ENCODE measurements around the gene SCAPER.
"Not testable (repeated sequence)": the region's sequence is repeated elsewhere in the genome, so short reads cannot be mapped to it uniquely, and the experiment has no call there.

SCAPER gene

DNA sequence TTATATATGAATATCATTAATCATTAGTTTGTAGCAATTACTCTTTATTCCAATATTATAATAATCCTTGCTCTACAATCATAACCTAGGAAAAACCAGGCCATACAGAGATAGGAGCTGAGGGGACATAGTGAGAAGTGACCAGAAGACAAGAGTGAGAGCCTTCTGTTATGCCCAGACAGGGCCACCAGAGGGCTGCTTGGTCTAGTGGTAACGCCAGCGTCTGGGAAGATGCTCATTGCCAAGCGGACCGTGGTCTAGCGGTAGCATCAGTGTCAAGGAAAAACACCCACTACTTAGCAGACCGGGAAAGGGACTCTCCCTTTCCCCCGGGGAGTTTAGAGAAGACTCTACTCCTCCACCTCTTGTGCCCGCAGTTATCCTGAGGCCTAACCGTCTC is 172.8 kb downstream of the SCAPER start:
- not testable (repeated sequence) for H3K18ac ChIP-seq (ENCODE audit: low read length); H4K91ac ChIP-seq (ENCODE audit: low read depth, low read length, poor library complexity); H2BK12ac ChIP-seq (ENCODE audit: low read length); H2AFZ ChIP-seq (ENCODE audit: low read length); H3K79me1 ChIP-seq (ENCODE audit: low read depth, low read length); H2AK5ac ChIP-seq (ENCODE audit: low read depth, low read length); H3K4me2 ChIP-seq (ENCODE audit: insufficient read depth, low read length, poor library complexity, severe bottlenecking); H2BK120ac ChIP-seq (ENCODE audit: low read depth, low read length); H3K27me3 ChIP-seq (ENCODE audit: control insufficient read depth in 3 of 3, insufficient read depth in 3 of 3, low read depth in 1 of 3, low read length in 3 of 3); H3K9ac ChIP-seq (ENCODE audit: low read depth, low read length, poor library complexity); DNase-seq (ENCODE audit: low spot score); H2BK5ac ChIP-seq (ENCODE audit: low read length); H2BK15ac ChIP-seq (ENCODE audit: low read length); H3K14ac ChIP-seq (ENCODE audit: low read length); H4K8ac ChIP-seq (ENCODE audit: low read depth, low read length); H3K9me3 ChIP-seq (replicated peaks in 1 of 2; ENCODE audit: control insufficient read depth in 2 of 2, insufficient read depth in 1 of 2, low read depth in 1 of 2, low read length in 2 of 2); H3K4me1 ChIP-seq (ENCODE audit: control insufficient read depth in 2 of 2, insufficient read depth in 1 of 2, low read depth in 1 of 2, low read length in 2 of 2); H3K27ac ChIP-seq (replicated peaks; ENCODE audit: low read length); H3K23ac ChIP-seq (ENCODE audit: low read depth, low read length, poor library complexity); H3K4ac ChIP-seq (ENCODE audit: low read length); H3K4me3 ChIP-seq (ENCODE audit: low read length in 2 of 2)
- no CpG with 5 or more reads among the region's 9 CpGs for WGBS, 2 donors (ENCODE audit: extremely low coverage in 2 of 2, insufficient read length in 2 of 2, insufficient replicate concordance in 1 of 2)
- H3K36me3 ChIP-seq (replicated peaks in 1 of 2; ENCODE audit: control insufficient read depth in 2 of 2, insufficient read depth in 2 of 2, low read length in 2 of 2), result peaks cover 2 to 14% of the 10 kb centered on the region in 2 donors

DNA sequence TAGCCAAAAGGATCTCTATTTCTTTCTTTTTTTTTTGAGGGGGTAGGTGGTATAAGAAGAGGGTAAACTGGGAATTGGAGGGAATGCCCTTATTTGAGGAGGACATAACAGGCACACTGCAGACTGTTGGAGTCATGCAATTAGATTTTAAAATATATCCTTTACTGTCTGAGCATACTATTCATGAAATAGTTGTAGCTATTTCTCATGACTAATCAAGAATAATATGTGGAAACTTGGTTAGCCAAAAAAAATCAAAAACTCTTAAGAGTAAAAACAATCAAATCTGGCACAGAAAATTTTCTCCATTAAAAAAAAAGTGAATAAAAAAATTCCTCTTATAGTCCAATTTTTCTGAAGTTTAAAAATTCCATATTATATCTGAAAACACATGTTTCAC is 174.9 kb downstream of the SCAPER start:
- H3K18ac ChIP-seq (ENCODE audit: low read length), result no peak overlapping the region

DNA sequence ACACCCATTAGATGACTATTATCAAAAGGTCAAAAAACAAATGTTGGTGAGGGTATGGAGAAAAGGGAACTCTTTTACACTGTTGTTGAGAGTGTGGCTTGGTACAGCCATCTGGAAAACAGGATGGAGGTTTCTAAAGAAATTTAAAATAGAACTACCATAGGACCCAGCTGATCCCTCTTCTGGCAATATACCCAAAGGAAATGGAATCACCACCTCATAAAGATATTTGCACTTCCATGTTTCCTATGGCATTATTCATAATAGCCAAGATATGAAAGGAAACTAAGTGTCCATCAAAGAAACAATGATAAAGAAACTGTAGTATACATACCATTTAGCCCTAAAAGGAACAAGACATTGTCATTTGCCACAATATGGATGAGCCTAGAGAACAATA is 186.3 kb downstream of the SCAPER start:
- Histone ChIP-seq H2BK120ac (ENCODE audit: low read depth, low read length) (no peak overlapping the region), H3K9ac (ENCODE audit: low read depth, low read length, poor library complexity) (no peak overlapping the region), H3K23ac (ENCODE audit: low read depth, low read length, poor library complexity) (no peak overlapping the region), H3K4me3 (ENCODE audit: low read length in 2 of 2) (no peak overlapping the region), H2BK15ac (ENCODE audit: low read length) (no peak overlapping the region), H4K91ac (ENCODE audit: low read depth, low read length, poor library complexity) (no peak overlapping the region), H3K4ac (ENCODE audit: low read length) (no peak overlapping the region), H2AFZ (ENCODE audit: low read length) (no peak overlapping the region), H3K79me1 (ENCODE audit: low read depth, low read length) (no peaks in the 10 kb centered on the region), H3K27me3 (ENCODE audit: control insufficient read depth in 3 of 3, insufficient read depth in 3 of 3, low read depth in 1 of 3, low read length in 3 of 3) (no peaks in the 10 kb centered on the region), H3K27ac (replicated peaks; ENCODE audit: low read length) (no peak overlapping the region), H3K14ac (ENCODE audit: low read length) (no peak overlapping the region), H3K4me1 (ENCODE audit: control insufficient read depth in 2 of 2, insufficient read depth in 1 of 2, low read depth in 1 of 2, low read length in 2 of 2) (no peaks in the 10 kb centered on the region), H3K4me2 (ENCODE audit: insufficient read depth, low read length, poor library complexity, severe bottlenecking) (no peak overlapping the region), H4K8ac (ENCODE audit: low read depth, low read length) (no peak overlapping the region), H2BK5ac (ENCODE audit: low read length) (no peak overlapping the region), H2BK12ac (ENCODE audit: low read length) (no peak overlapping the region), H3K18ac (ENCODE audit: low read length) (no peak overlapping the region), H3K9me3 (replicated peaks in 1 of 2; ENCODE audit: control insufficient read depth in 2 of 2, insufficient read depth in 1 of 2, low read depth in 1 of 2, low read length in 2 of 2) (no peaks in the 10 kb centered on the region), H3K36me3 (replicated peaks in 1 of 2; ENCODE audit: control insufficient read depth in 2 of 2, insufficient read depth in 2 of 2, low read length in 2 of 2) (no peaks in the 10 kb centered on the region), H2AK5ac (ENCODE audit: low read depth, low read length) (no peak overlapping the region)
- DNase-seq (ENCODE audit: low spot score), result no peak

More for the DNA sequence above, 174.9 kb downstream of the SCAPER start:
- DNase-seq (ENCODE audit: low spot score), result no peak
- no peaks in the 10 kb centered on the region for H3K79me1 ChIP-seq (ENCODE audit: low read depth, low read length)
- no peak overlapping the region for H3K9ac ChIP-seq (ENCODE audit: low read depth, low read length, poor library complexity)
- no peaks in the 10 kb centered on the region for H3K27me3 ChIP-seq (ENCODE audit: control insufficient read depth in 3 of 3, insufficient read depth in 3 of 3, low read depth in 1 of 3, low read length in 3 of 3)
- H3K4ac ChIP-seq (ENCODE audit: low read length), result no peak overlapping the region
- no peak overlapping the region for H2BK120ac ChIP-seq (ENCODE audit: low read depth, low read length)
- no peak overlapping the region for H3K14ac ChIP-seq (ENCODE audit: low read length)
- H3K4me1 ChIP-seq (ENCODE audit: control insufficient read depth in 2 of 2, insufficient read depth in 1 of 2, low read depth in 1 of 2, low read length in 2 of 2), result no peaks in the 10 kb centered on the region
- H2AFZ ChIP-seq (ENCODE audit: low read length), result no peak overlapping the region
- H4K91ac ChIP-seq (ENCODE audit: low read depth, low read length, poor library complexity), result no peak overlapping the region
- no peak overlapping the region for H2BK12ac ChIP-seq (ENCODE audit: low read length)
- H2BK15ac ChIP-seq (ENCODE audit: low read length), result no peak overlapping the region
- no peak overlapping the region for H2AK5ac ChIP-seq (ENCODE audit: low read depth, low read length)
- peaks cover 2 to 14% of the 10 kb centered on the region in 2 donors for H3K36me3 ChIP-seq (replicated peaks in 1 of 2; ENCODE audit: control insufficient read depth in 2 of 2, insufficient read depth in 2 of 2, low read length in 2 of 2)
- no peak overlapping the region for H4K8ac ChIP-seq (ENCODE audit: low read depth, low read length)
- no peak overlapping the region for H2BK5ac ChIP-seq (ENCODE audit: low read length)
- peaks cover 2 to 20% of the 10 kb centered on the region in 2 donors for H3K9me3 ChIP-seq (replicated peaks in 1 of 2; ENCODE audit: control insufficient read depth in 2 of 2, insufficient read depth in 1 of 2, low read depth in 1 of 2, low read length in 2 of 2)
- no peak overlapping the region for H3K4me2 ChIP-seq (ENCODE audit: insufficient read depth, low read length, poor library complexity, severe bottlenecking)
- no peak overlapping the region for H3K4me3 ChIP-seq (ENCODE audit: low read length in 2 of 2)
- no peak overlapping the region for H3K23ac ChIP-seq (ENCODE audit: low read depth, low read length, poor library complexity)
- no peak overlapping the region for H3K27ac ChIP-seq (replicated peaks; ENCODE audit: low read length)

DNA sequence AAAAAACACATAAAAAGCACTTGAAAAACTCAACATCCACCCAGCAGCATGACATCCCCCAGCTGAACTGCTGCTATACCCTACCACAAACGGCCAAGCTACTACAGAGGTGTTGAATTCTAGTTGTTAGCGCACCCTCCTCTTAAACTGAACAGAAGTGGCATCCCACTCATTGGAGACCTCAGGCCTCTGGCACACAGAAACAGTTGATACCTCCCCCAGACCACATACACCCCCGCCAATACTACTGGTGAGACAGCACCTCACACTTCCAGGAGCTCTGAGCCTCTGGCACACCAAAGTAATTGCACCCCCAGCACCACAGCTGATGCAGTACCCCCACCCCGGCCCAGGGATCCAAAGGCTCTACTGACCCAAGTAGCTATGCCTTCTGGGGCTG is 190.2 kb downstream of the SCAPER start:
- H3K27ac ChIP-seq (replicated peaks; ENCODE audit: low read length), result no peak overlapping the region
- no peak overlapping the region for H3K23ac ChIP-seq (ENCODE audit: low read depth, low read length, poor library complexity)
- no peak overlapping the region for H3K4me2 ChIP-seq (ENCODE audit: insufficient read depth, low read length, poor library complexity, severe bottlenecking)
- H3K36me3 ChIP-seq (replicated peaks in 1 of 2; ENCODE audit: control insufficient read depth in 2 of 2, insufficient read depth in 2 of 2, low read length in 2 of 2), result no peaks in the 10 kb centered on the region
- DNase-seq (ENCODE audit: low spot score), result no peak
- no peaks in the 10 kb centered on the region for H3K4me1 ChIP-seq (ENCODE audit: control insufficient read depth in 2 of 2, insufficient read depth in 1 of 2, low read depth in 1 of 2, low read length in 2 of 2)
- H2BK12ac ChIP-seq (ENCODE audit: low read length), result no peak overlapping the region
- H3K79me1 ChIP-seq (ENCODE audit: low read depth, low read length), result no peaks in the 10 kb centered on the region
- H4K8ac ChIP-seq (ENCODE audit: low read depth, low read length), result no peak overlapping the region
- no peak overlapping the region for H2AK5ac ChIP-seq (ENCODE audit: low read depth, low read length)
- no peak overlapping the region for H2BK5ac ChIP-seq (ENCODE audit: low read length)
- H3K4me3 ChIP-seq (ENCODE audit: low read length in 2 of 2), result no peak overlapping the region
- WGBS, 2 donors (ENCODE audit: extremely low coverage in 2 of 2, insufficient read length in 2 of 2, insufficient replicate concordance in 1 of 2), result no CpG with 5 or more reads among the region's 4 CpGs
- H4K91ac ChIP-seq (ENCODE audit: low read depth, low read length, poor library complexity), result no peak overlapping the region
- H3K4ac ChIP-seq (ENCODE audit: low read length), result no peak overlapping the region
- no peak overlapping the region for H3K18ac ChIP-seq (ENCODE audit: low read length)
- H2BK120ac ChIP-seq (ENCODE audit: low read depth, low read length), result no peak overlapping the region
- H3K9me3 ChIP-seq (replicated peaks in 1 of 2; ENCODE audit: control insufficient read depth in 2 of 2, insufficient read depth in 1 of 2, low read depth in 1 of 2, low read length in 2 of 2), result no peaks in the 10 kb centered on the region
- no peaks in the 10 kb centered on the region for H3K27me3 ChIP-seq (ENCODE audit: control insufficient read depth in 3 of 3, insufficient read depth in 3 of 3, low read depth in 1 of 3, low read length in 3 of 3)
- H3K14ac ChIP-seq (ENCODE audit: low read length), result peak overlapping the region; percentile 38
- H2BK15ac ChIP-seq (ENCODE audit: low read length), result no peak overlapping the region
- H3K9ac ChIP-seq (ENCODE audit: low read depth, low read length, poor library complexity), result no peak overlapping the region
- no peak overlapping the region for H2AFZ ChIP-seq (ENCODE audit: low read length)

All from neuronal stem cell (in vitro differentiated cells).